GM18502 (cell line): ENCODE measurements around the gene NCAPG.
"Not testable (repeated sequence)": the region's sequence is repeated elsewhere in the genome, so short reads cannot be mapped to it uniquely, and the experiment has no call there.

Experiments used
- ATAC-seq: cut with Tn5 transposase; IDR thresholded peaks from one replicate; pipeline ENCODE4 v1.9.1; 2021; ENCODE audit warnings: mild to moderate bottlenecking; ENCODE audit not compliant: unreplicated experiment, poor library complexity

NCAPG gene

DNA sequence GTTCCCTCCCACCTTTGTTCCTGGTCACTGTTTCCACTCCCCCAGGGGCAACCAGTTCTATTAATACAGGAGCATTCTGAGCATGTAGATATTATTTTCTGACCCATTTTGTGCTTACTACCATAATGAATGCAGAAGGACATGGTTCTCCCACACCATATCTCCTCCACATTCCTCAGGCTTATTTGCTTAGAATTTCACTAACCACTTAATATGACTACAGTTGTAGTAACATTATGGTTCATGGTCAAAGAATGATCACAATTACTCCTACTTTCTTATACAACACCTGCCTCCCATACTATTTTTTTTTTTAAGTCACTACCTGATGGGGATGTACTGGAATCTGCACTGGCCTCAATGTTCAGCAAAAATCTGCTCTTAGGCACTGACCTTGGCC, 21.8 kb upstream of the NCAPG start:
- no peak for ATAC-seq

- no peak for ATAC-seq
These were observed 16.0 kb upstream of the NCAPG start for GRCh38 chr4:17794730-17795129.

- ATAC-seq = peak; percentile 45
These were observed 13.0 kb upstream of the NCAPG start for GRCh38 chr4:17797808-17798207.

DNA sequence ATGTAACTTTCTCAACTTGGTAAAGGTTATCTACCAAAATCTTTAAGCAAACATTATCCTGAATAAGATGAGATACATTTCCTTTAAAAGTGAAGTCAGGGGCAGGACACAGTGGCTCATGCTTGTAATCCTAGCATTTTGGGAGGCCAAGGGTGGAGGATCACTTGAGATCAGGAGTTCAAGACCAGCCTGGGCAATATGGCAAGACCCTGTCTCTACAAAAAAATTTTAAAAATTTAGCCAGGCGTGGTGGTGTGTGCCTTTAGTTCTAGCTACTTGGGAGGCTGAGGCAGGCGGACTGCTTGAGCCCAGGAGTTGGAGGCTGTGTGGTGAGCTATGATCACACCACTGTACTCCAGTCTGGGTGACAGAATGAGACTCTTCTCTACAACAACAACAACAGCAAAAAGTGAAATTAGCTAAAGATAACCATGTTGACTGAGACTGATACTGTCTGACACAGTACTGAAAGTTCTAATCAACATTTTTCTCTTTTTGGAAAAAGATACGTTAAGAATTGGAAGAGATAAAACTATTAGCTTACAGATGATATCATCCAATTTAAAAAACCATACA, 5.1 kb upstream of the NCAPG start:
- no peak for ATAC-seq

GRCh38 chr4:17807446-17807845, 3.3 kb upstream of the NCAPG start:
- ATAC-seq = no peak

- ATAC-seq = no peak
These were observed 1.1 kb upstream of the NCAPG start for GRCh38 chr4:17809667-17810066.

- peak; percentile 31 for ATAC-seq
These were observed 362 bp downstream of the NCAPG start for GRCh38 chr4:17811078-17811603.

DNA sequence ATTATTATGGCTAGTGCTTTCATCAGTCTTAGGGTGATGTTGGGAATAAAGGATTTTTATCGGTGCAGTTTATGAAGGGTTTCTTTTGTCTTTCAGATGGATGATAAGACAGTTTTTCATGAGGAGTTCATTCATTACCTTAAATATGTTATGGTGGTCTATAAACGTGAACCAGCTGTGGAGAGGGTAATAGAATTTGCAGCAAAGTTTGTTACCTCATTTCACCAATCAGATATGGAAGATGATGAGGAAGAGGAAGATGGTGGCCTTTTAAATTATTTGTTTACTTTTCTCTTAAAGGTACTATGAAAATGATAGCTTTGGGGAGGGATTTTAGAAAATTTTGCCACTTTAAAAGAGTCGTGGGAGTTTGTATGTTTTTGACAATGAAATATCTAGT, 1.3 kb downstream of the NCAPG start:
- ATAC-seq = no peak

- ATAC-seq = no peak
These were observed 2.0 kb downstream of the NCAPG start for GRCh38 chr4:17812801-17813200.

DNA sequence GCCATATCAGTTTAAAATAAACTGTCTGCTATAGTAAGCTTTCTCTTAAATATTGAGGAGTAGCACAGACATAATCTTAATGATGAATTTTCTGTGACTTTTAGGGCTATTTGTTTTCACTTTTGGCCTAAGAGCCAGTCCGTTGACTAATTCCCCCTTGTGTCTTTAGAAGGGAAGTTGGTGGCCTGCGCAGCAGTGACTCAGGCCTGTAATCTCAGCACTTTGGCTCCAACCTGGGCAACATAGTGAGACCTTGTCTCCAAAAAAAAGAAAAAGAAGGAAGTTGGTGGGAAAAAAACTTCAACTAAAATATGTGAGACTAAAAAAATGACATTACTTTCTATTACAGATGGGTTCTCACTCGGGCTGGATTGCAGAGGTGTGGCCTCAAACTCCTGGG, 3.4 kb downstream of the NCAPG start:
- ATAC-seq = no peak

DNA sequence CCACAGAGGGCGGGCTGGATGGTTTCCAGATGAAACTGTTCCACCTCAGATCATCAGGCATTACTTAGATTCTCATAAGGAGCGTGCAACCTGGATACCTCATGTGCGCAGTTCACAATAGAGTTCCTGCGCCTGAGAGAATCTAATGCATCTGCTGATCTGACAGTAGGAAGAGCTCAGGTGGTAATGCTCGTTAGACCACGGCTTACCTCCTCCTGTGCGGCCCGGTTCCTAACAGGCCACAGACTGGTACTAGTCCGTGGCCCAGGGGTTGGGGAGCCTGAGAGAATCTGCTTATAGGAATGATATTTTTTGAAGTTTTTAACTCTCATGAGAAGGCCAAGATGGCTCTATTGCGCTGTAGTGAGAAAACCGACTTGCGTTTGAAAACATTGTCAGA, 5.4 kb downstream of the NCAPG start:
- no peak for ATAC-seq

GRCh38 chr4:17817027-17817426, 6.2 kb downstream of the NCAPG start:
- peak; percentile 88 for ATAC-seq

- ATAC-seq = no peak
These were observed 13.3 kb downstream of the NCAPG start for GRCh38 chr4:17823871-17824669.

GRCh38 chr4:17846266-17846665, 35.5 kb downstream of the NCAPG start:
- no peak for ATAC-seq

GRCh38 chr4:17850295-17850694, 39.5 kb downstream of the NCAPG start:
- not testable (repeated sequence) for ATAC-seq

GRCh38 chr4:17851959-17852358, 41.2 kb downstream of the NCAPG start:
- no peak for ATAC-seq

DNA sequence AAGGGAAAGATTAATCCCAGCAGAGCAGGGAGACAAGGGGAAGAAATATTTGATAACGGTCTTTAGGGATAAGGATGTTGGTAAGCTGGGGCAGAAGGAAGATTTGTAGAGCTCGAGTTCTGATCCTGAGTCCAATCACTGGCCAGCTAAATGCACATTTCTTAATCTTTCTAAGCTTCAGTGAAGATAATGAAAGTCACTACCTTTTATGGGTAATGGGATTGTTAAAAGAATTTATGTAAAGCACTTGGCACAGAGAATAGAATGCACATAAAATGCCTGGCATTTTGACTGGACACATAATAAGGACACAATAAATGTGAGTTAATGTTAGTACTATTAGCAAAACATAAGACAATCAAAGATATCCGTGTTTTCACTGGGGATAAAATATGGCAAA, 43.3 kb downstream of the NCAPG start:
- ATAC-seq = no peak

- ATAC-seq = no peak
These were observed 49.1 kb downstream of the NCAPG start for GRCh38 chr4:17859793-17860406.

DNA sequence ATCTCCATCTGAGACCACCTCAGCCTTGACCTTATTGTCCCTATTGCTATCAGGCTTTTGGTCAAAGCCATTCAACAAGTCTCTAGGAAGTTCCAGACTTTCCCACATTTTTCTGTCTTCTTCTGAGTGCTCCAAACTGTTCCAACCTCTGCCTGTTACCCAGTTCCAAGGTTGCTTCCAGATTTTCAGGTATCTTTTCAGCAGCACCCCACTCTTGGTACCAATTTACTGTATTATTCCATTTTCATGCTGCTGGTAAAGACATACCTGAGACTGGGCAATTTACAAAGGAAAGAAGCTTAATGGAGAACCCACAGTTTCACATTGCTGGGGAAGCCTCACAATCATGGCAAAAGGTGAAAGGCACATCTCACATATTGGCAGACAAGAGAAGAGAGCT, 51.1 kb downstream of the NCAPG start:
- not testable (repeated sequence) for ATAC-seq

- no peak for ATAC-seq
These were observed 55.1 kb downstream of the NCAPG start for GRCh38 chr4:17865866-17866363.

DNA sequence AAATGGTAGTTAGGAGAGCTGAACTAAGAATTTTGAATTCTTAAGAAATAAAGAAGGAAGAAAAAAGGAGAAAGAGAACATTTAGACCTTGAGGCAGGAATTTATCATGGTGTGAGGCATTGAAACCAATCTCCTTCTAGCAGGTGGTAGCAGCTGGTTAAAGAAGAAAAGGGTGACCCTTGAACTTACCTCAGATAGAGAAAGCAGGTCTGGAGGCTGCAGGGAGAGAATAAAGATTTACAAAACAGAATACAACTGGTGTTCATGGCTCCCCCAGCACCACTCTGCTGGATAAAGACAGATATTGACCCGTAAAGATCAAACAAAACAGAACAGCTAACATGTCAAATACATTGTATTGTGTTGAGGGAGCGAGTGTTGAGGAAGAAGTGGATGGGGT, 56.0 kb downstream of the NCAPG start:
- ATAC-seq = no peak
